ENCODE results near the gene ADGRG6. TPM values are rescaled to one million over a fixed set of nuclear protein-coding genes. Genes with fewer than 3 reads are reported as not detected.

Gene ADGRG6
- total RNA-seq (2022) (98.0 and 98.7 TPM in 2 replicates), Bru-seq, nascent RNA (percentile 94 among the genes with signal in this experiment), BruChase-seq, experiment 1, labeled RNA remaining after a 2-hour chase (percentile 89 among the genes with signal in this experiment), BruChase-seq, experiment 2, labeled RNA remaining after a 6-hour chase (percentile 92 among the genes with signal in this experiment)
- long read RNA-seq, full-length matches to known transcripts: 9 of 40 reads
- long read RNA-seq, partial matches to known transcripts: 7 of 40 reads
- long read RNA-seq, other reads (novel, unspliced or antisense): 24 of 40 reads

- ChIA-PET CTCF (interaction anchor here (0.7 to 2.1 kb wide), 6 partner anchors 22 to 85 kb away, joined by 3 to 16 read pairs (median 4); no protein-coding TSS in a partner anchor), POLR2A (interaction anchor here (0.9 to 2.1 kb wide), 4 partner anchors 10 to 85 kb away, joined by 3 to 8 read pairs (median 4); no protein-coding TSS in a partner anchor)
- Histone ChIP-seq H3K36me3 (ENCODE audit: control insufficient read depth, insufficient read depth, low read length) (no peaks in the 10 kb centered on the region), H3K4me1 (peaks cover 63% of the 10 kb centered on the region), H3K9me3 (no peaks in the 10 kb centered on the region), H3K4me3 (ENCODE audit: low read depth, low read length) (peak within 1 kb of the TSS; percentile 68), H3K27me3 (replicated peaks; ENCODE audit: control insufficient read depth, insufficient read depth, low read length) (no peaks in the 10 kb centered on the region)
- intact Hi-C loops (cut with micrococcal nuclease; ENCODE audit: unreplicated experiment): loop anchor here (1.0 to 2.0 kb wide), 4 partner anchors 21 to 145 kb away; no protein-coding TSS in a partner anchor
- H3K9me3 Mint-ChIP-seq (ENCODE audit: unreplicated experiment): no peaks in the 10 kb centered on the region
- peak; percentile 85 to 88 for DNase-seq
- TF ChIP-seq, protein P1, sequence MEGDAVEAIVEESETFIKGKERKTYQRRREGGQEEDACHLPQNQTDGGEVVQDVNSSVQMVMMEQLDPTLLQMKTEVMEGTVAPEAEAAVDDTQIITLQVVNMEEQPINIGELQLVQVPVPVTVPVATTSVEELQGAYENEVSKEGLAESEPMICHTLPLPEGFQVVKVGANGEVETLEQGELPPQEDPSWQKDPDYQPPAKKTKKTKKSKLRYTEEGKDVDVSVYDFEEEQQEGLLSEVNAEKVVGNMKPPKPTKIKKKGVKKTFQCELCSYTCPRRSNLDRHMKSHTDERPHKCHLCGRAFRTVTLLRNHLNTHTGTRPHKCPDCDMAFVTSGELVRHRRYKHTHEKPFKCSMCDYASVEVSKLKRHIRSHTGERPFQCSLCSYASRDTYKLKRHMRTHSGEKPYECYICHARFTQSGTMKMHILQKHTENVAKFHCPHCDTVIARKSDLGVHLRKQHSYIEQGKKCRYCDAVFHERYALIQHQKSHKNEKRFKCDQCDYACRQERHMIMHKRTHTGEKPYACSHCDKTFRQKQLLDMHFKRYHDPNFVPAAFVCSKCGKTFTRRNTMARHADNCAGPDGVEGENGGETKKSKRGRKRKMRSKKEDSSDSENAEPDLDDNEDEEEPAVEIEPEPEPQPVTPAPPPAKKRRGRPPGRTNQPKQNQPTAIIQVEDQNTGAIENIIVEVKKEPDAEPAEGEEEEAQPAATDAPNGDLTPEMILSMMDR (IDR thresholded peaks at IDR 0.05; ENCODE audit: insufficient read depth in 1 of 2, low read depth in 1 of 2, low read length in 1 of 2, severe bottlenecking in 1 of 2, unreplicated experiment in 1 of 2): peak; percentile 41 to 44
- H3K4me1 Mint-ChIP-seq (ENCODE audit: low read depth, unreplicated experiment): peaks cover 43% of the 10 kb centered on the region
- H3K36me3 Mint-ChIP-seq (ENCODE audit: insufficient read depth, unreplicated experiment): peaks cover 11% of the 10 kb centered on the region
- H3K4me3 Mint-ChIP-seq (ENCODE audit: unreplicated experiment): peak within 1 kb of the TSS; percentile 92
- H3K27ac Mint-ChIP-seq (ENCODE audit: unreplicated experiment): peak within 1 kb of the TSS; percentile 87
- no TSS peak for BruUV-seq (replicated peaks)
- H3K27me3 Mint-ChIP-seq (ENCODE audit: insufficient read depth, unreplicated experiment): no peaks in the 10 kb centered on the region
Measured at GRCh38 chr6:142301651-142302391, at the start of gene ADGRG6. ADGRG6 (plus strand) TSS chr6:142302007; CDS start chr6:142302330, 323 bp downstream.

DNA sequence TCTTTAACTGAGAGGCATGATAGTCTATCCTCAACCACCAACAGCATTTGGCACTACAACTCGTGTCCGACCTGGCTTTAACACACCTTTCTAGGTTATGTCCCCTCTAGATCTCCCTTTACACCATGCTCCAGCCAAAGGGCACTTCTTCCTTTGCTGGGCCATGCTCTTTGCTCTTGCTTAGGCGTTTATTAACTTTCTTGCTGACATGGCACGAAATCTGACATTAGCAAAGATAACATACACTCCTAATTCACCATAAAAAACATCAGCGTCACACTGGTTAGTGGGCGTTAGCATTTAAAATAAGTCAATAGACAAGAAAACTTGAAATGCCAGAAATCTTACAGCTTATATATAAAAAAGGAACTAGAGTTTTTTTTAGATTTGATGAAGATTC lies 47.3 kb upstream of the ADGRG6 start:
- H3K9me3 Mint-ChIP-seq (ENCODE audit: unreplicated experiment): no peaks in the 10 kb centered on the region
- no peaks in the 10 kb centered on the region for H3K27me3 Mint-ChIP-seq (ENCODE audit: insufficient read depth, unreplicated experiment)
- Histone ChIP-seq H3K4me1 (peaks cover 15% of the 10 kb centered on the region), H3K36me3 (ENCODE audit: control insufficient read depth, insufficient read depth, low read length) (no peaks in the 10 kb centered on the region), H3K9me3 (no peaks in the 10 kb centered on the region), H3K27me3 (replicated peaks; ENCODE audit: control insufficient read depth, insufficient read depth, low read length) (no peaks in the 10 kb centered on the region), H3K4me3 (ENCODE audit: low read depth, low read length) (no peak overlapping the region)
- ChIA-PET POLR2A (no interaction called here), CTCF (no interaction called here)
- H3K36me3 Mint-ChIP-seq (ENCODE audit: insufficient read depth, unreplicated experiment): peaks cover 3% of the 10 kb centered on the region
- peaks cover 16% of the 10 kb centered on the region for H3K4me1 Mint-ChIP-seq (ENCODE audit: low read depth, unreplicated experiment)
- TF ChIP-seq, protein P1 (IDR thresholded peaks at IDR 0.05; ENCODE audit: insufficient read depth in 1 of 2, low read depth in 1 of 2, low read length in 1 of 2, severe bottlenecking in 1 of 2, unreplicated experiment in 1 of 2): no peak
- intact Hi-C loops (cut with micrococcal nuclease; ENCODE audit: unreplicated experiment): no loop called here
- no TSS peak for BruUV-seq (replicated peaks)
- H3K27ac Mint-ChIP-seq (ENCODE audit: unreplicated experiment): no peak overlapping the region
- no peak for DNase-seq
- no peak overlapping the region for H3K4me3 Mint-ChIP-seq (ENCODE audit: unreplicated experiment)

- no peak overlapping the region for H3K27ac Mint-ChIP-seq (ENCODE audit: unreplicated experiment)
- ChIA-PET POLR2A (no interaction called here), CTCF (no interaction called here)
- H3K4me3 Mint-ChIP-seq (ENCODE audit: unreplicated experiment): no peak overlapping the region
- intact Hi-C loops (cut with micrococcal nuclease; ENCODE audit: unreplicated experiment): loop anchor here (5.0 kb wide), 1 partner anchor 1257 kb away; the partner anchor contains the start of gene FUCA2
- no peaks in the 10 kb centered on the region for H3K36me3 ChIP-seq (ENCODE audit: control insufficient read depth, insufficient read depth, low read length)
- H3K27me3 ChIP-seq (replicated peaks; ENCODE audit: control insufficient read depth, insufficient read depth, low read length): no peaks in the 10 kb centered on the region
- peaks cover 8% of the 10 kb centered on the region for H3K36me3 Mint-ChIP-seq (ENCODE audit: insufficient read depth, unreplicated experiment)
- H3K9me3 Mint-ChIP-seq (ENCODE audit: unreplicated experiment): no peaks in the 10 kb centered on the region
- no peak overlapping the region for H3K4me3 ChIP-seq (ENCODE audit: low read depth, low read length)
- H3K4me1 ChIP-seq: peaks cover 22% of the 10 kb centered on the region
- peaks cover 19% of the 10 kb centered on the region for H3K4me1 Mint-ChIP-seq (ENCODE audit: low read depth, unreplicated experiment)
- TF ChIP-seq, protein P1 (IDR thresholded peaks at IDR 0.05; ENCODE audit: insufficient read depth in 1 of 2, low read depth in 1 of 2, low read length in 1 of 2, severe bottlenecking in 1 of 2, unreplicated experiment in 1 of 2): no peak
- DNase-seq: no peak
- H3K27me3 Mint-ChIP-seq (ENCODE audit: insufficient read depth, unreplicated experiment): no peaks in the 10 kb centered on the region
- H3K9me3 ChIP-seq: peaks cover 3% of the 10 kb centered on the region; the same call in 1 of the 2 replicates
- no TSS peak for BruUV-seq (replicated peaks)
Measured at GRCh38 chr6:142255785-142256184, 46.0 kb upstream of the ADGRG6 start.

Measured in Caco-2 (cell line).